ENCODE data around the gene LAMA1. TPM values are rescaled to one million over a fixed set of nuclear protein-coding genes. Genes with fewer than 3 reads are reported as not detected.

The LAMA1 gene
- total RNA-seq, 4 donors from 2014 or later: 0.17 to 1.7 (median 0.61) TPM

GRCh38 chr18:7071600-7071999, 46.0 kb downstream of the LAMA1 start:
- no peak for DNase-seq (ENCODE audit: low spot score in 2 of 2)
- no peak overlapping the region for H3K4me3 ChIP-seq (ENCODE audit: low read depth, poor library complexity, severe bottlenecking)
- intact Hi-C loops (cut with DNase I; ENCODE audit: low total_unique reads): no loop called here
- TF ChIP-seq CTCF (IDR thresholded peaks at IDR 0.05) (no peak), POLR2A (IDR thresholded peaks at IDR 0.05) (no peak)
- 68 to 85% methylated on average over 2 of the region's 2 CpGs for WGBS, 2 donors

GRCh38 chr18:7070466-7070865, 47.1 kb downstream of the LAMA1 start:
- H3K4me3 ChIP-seq (ENCODE audit: low read depth, poor library complexity, severe bottlenecking): no peak overlapping the region
- intact Hi-C loops (cut with DNase I; ENCODE audit: low total_unique reads): loop anchor here (1.0 kb wide), 1 partner anchor 43 kb away; no protein-coding TSS in a partner anchor
- WGBS, 2 donors: 74 to 79% methylated on average over 2 of the region's 2 CpGs
- TF ChIP-seq CTCF (IDR thresholded peaks at IDR 0.05) (no peak), POLR2A (IDR thresholded peaks at IDR 0.05) (no peak)
- no peak for DNase-seq (ENCODE audit: low spot score in 2 of 2)

- no peak for DNase-seq (ENCODE audit: low spot score in 2 of 2)
- WGBS, 2 donors: 90 to 93% methylated on average over 9 of the region's 9 CpGs
- TF ChIP-seq POLR2A (IDR thresholded peaks at IDR 0.05) (no peak), CTCF (IDR thresholded peaks at IDR 0.05) (no peak)
- H3K4me3 ChIP-seq (ENCODE audit: low read depth, poor library complexity, severe bottlenecking): no peak overlapping the region
- intact Hi-C loops (cut with DNase I; ENCODE audit: low total_unique reads): no loop called here
Observed at GRCh38 chr18:7068871-7069590, 48.6 kb downstream of the LAMA1 start.

GRCh38 chr18:7066965-7067555, 50.5 kb downstream of the LAMA1 start:
- no peak overlapping the region for H3K4me3 ChIP-seq (ENCODE audit: low read depth, poor library complexity, severe bottlenecking)
- WGBS, 2 donors: 53 to 55% methylated on average over 4 of the region's 4 CpGs
- no peak for DNase-seq (ENCODE audit: low spot score in 2 of 2)
- no peak for TF ChIP-seq POLR2A (IDR thresholded peaks at IDR 0.05)
- no peak for TF ChIP-seq CTCF (IDR thresholded peaks at IDR 0.05)
- intact Hi-C loops (cut with DNase I; ENCODE audit: low total_unique reads): no loop called here

- intact Hi-C loops (cut with DNase I; ENCODE audit: low total_unique reads): no loop called here
- TF ChIP-seq CTCF (IDR thresholded peaks at IDR 0.05): no peak
- TF ChIP-seq POLR2A (IDR thresholded peaks at IDR 0.05): no peak
- no peak overlapping the region for H3K4me3 ChIP-seq (ENCODE audit: low read depth, poor library complexity, severe bottlenecking)
- no peak for DNase-seq (ENCODE audit: low spot score in 2 of 2)
- 89 to 91% methylated on average over 5 of the region's 5 CpGs for WGBS, 2 donors
Observed at GRCh38 chr18:7065736-7066135, 51.9 kb downstream of the LAMA1 start.
